HEK293T (cell line): Measurements from ENCODE around the gene MED8.

ENCODE experiments used
- ARNT ChIP-seq: fragments of 450-650 bp; IDR thresholded peaks from 2 replicates; pipeline ENCODE4 v1.6.1; 2017; ENCODE audit warnings: mild to moderate bottlenecking
- CTBP1 ChIP-seq: fragments of 450-650 bp; IDR thresholded peaks from 2 replicates; pipeline ENCODE4 v1.6.1; 2016; ENCODE audit warnings: borderline replicate concordance
- FOXK2 ChIP-seq: fragments of 450-650 bp; IDR thresholded peaks from 2 replicates; pipeline ENCODE4 v1.6.1; 2016; ENCODE audit warnings: mild to moderate bottlenecking
- FOXM1 ChIP-seq: fragments of 450-650 bp; IDR thresholded peaks from 2 replicates; pipeline ENCODE4 v1.6.1; 2017; ENCODE audit warnings: mild to moderate bottlenecking, borderline replicate concordance
- HDGF ChIP-seq: fragments of 450-650 bp; IDR thresholded peaks from 2 replicates; pipeline ENCODE4 v1.6.1; 2017; ENCODE audit warnings: antibody characterized with exemption, borderline replicate concordance
- SP1 ChIP-seq: fragments of 450-650 bp; IDR thresholded peaks from 2 replicates; pipeline ENCODE4 v1.6.1; 2017
- TARDBP ChIP-seq: fragments of 450-650 bp; IDR thresholded peaks from 2 replicates; pipeline ENCODE4 v1.6.1; 2016
- ZNF384 ChIP-seq: fragments of 450-650 bp; IDR thresholded peaks from 2 replicates; pipeline ENCODE4 v1.6.1; 2016

- TF ChIP-seq HDGF: no peak
- no peak for TF ChIP-seq ARNT
- no peak for TF ChIP-seq FOXK2
- no peak for TF ChIP-seq CTBP1
- no peak for TF ChIP-seq ZNF384
- no peak for TF ChIP-seq FOXM1
- TF ChIP-seq TARDBP: no peak
- no peak for TF ChIP-seq SP1
Measured at GRCh38 chr1:43387976-43388599, 1.5 kb downstream of the MED8 start.
